HEK293 (cell line): Measurements from ENCODE around the gene FCER2.

Experiments
- CTCF ChIA-PET: fragments of 350-600 bp; formaldehyde crosslinking; extraction: SDS; loops from one replicate; lab custom pipeline; 2021; ENCODE audit warnings: antibody characterized with exemption; lab: Yijun Ruan, JAX
- POLR2A ChIA-PET: fragments of 300-600 bp; formaldehyde crosslinking; extraction: SDS; loops from one replicate; lab custom pipeline; 2020; ENCODE audit warnings: antibody characterized with exemption, inconsistent platforms; lab: Yijun Ruan, JAX
- H3K27ac ChIP-seq: fragments of 200-500 bp; sonication (Bioruptor generic); 2 replicates; pipeline ENCODE4 v1.5.1; 2014; ENCODE audit warnings: low read depth, low read length, control low read depth, inconsistent platforms; ENCODE audit errors: extremely low read depth
- H3K36me3 ChIP-seq, 2 experiments: fragments of 200-500 bp in 1 of 2; sonication (Bioruptor generic) in 1 of 2; 1 replicate in 1 of 2; 2 replicates in 1 of 2; pipeline ENCODE4 v1.5.1; 2014 to 2017; ENCODE audit warnings: inconsistent platforms in 2 of 2, low read length in 2 of 2; ENCODE audit not compliant: control insufficient read depth in 2 of 2, insufficient read depth in 1 of 2
- H3K4me1 ChIP-seq: fragments of 200-500 bp; sonication (Bioruptor generic); 2 replicates; pipeline ENCODE4 v1.5.1; 2014; ENCODE audit warnings: mild to moderate bottlenecking, low read length, inconsistent platforms; ENCODE audit not compliant: control insufficient read depth, insufficient read depth
- H3K4me3 ChIP-seq: 2 replicates; pipeline ENCODE4 v1.5.1; 2011; ENCODE audit warnings: low read depth, mild to moderate bottlenecking, control low read depth, low read length, moderate library complexity
- H3K9me3 ChIP-seq: fragments of 200-500 bp; sonication (Bioruptor generic); 2 replicates; pipeline ENCODE4 v1.5.1; 2014; ENCODE audit warnings: low read depth, low read length, inconsistent platforms; ENCODE audit not compliant: control insufficient read depth, insufficient read depth
- BCL11B ChIP-seq: fragments of 450-650 bp; formaldehyde crosslinking; IDR thresholded peaks from 2 replicates; pipeline ENCODE4 v1.5.1; 2016; ENCODE audit warnings: low read depth, missing biosample characterization, missing genetic modification characterization
- MEIS1 ChIP-seq: sonication (generic); formaldehyde crosslinking; IDR thresholded peaks from 2 replicates; pipeline ENCODE4 v1.8.1; 2022; ENCODE audit warnings: missing genetic modification reagents, mild to moderate bottlenecking, borderline replicate concordance
- MYNN ChIP-seq: fragments of 450-650 bp; formaldehyde crosslinking; IDR thresholded peaks from 2 replicates; pipeline ENCODE4 v1.5.1; 2016; ENCODE audit warnings: missing biosample characterization, missing genetic modification characterization, borderline replicate concordance
- MZF1 ChIP-seq: fragments of 450-650 bp; formaldehyde crosslinking; IDR thresholded peaks from 2 replicates; pipeline ENCODE4 v1.5.1; 2017; ENCODE audit warnings: missing biosample characterization, missing genetic modification characterization, borderline replicate concordance
- PRDM1 ChIP-seq: fragments of 450-650 bp; formaldehyde crosslinking; IDR thresholded peaks from 2 replicates; pipeline ENCODE4; 2016; ENCODE audit warnings: missing biosample characterization, missing genetic modification characterization
- RBAK ChIP-seq: fragments of 450-650 bp; formaldehyde crosslinking; IDR thresholded peaks from 2 replicates; pipeline ENCODE4 v1.5.1; 2016; ENCODE audit warnings: missing biosample characterization, missing genetic modification characterization
- SCRT2 ChIP-seq: fragments of 450-650 bp; formaldehyde crosslinking; IDR thresholded peaks from 2 replicates; pipeline ENCODE4 v1.5.1; 2016; ENCODE audit warnings: missing biosample characterization, missing genetic modification characterization
- TCF7L2 ChIP-seq: IDR thresholded peaks from 2 replicates; pipeline ENCODE4 v1.6.1; 2011; ENCODE audit warnings: low read depth, mild to moderate bottlenecking, inconsistent platforms, low read length, moderate library complexity, borderline replicate concordance
- ZBTB17 ChIP-seq: fragments of 450-650 bp; formaldehyde crosslinking; IDR thresholded peaks from 2 replicates; pipeline ENCODE4 v1.5.1; 2016; ENCODE audit warnings: missing biosample characterization, missing genetic modification characterization
- ZBTB20 ChIP-seq: fragments of 450-650 bp; formaldehyde crosslinking; IDR thresholded peaks from 2 replicates; pipeline ENCODE4 v1.5.1; 2016; ENCODE audit warnings: missing biosample characterization, missing genetic modification characterization
- ZBTB8A ChIP-seq: fragments of 450-650 bp; formaldehyde crosslinking; IDR thresholded peaks from 2 replicates; pipeline ENCODE4 v1.5.1; 2016; ENCODE audit warnings: missing biosample characterization, missing genetic modification characterization
- ZFP41 ChIP-seq: fragments of 450-650 bp; formaldehyde crosslinking; IDR thresholded peaks from 2 replicates; pipeline ENCODE4 v1.5.1; 2016; ENCODE audit warnings: missing biosample characterization, missing genetic modification characterization, borderline replicate concordance
- ZIC2 ChIP-seq: fragments of 450-650 bp; formaldehyde crosslinking; IDR thresholded peaks from 2 replicates; pipeline ENCODE4 v1.5.1; 2016; ENCODE audit warnings: missing biosample characterization, missing genetic modification characterization
- ZNF157 ChIP-seq: fragments of 450-650 bp; formaldehyde crosslinking; IDR thresholded peaks from 2 replicates; pipeline ENCODE4 v1.5.1; 2016; ENCODE audit warnings: missing biosample characterization, missing genetic modification characterization
- ZNF404 ChIP-seq: fragments of 450-650 bp; formaldehyde crosslinking; IDR thresholded peaks from 2 replicates; pipeline ENCODE4 v1.5.1; 2017; ENCODE audit warnings: missing biosample characterization, missing genetic modification characterization
- ZNF423 ChIP-seq: fragments of 450-650 bp; formaldehyde crosslinking; IDR thresholded peaks from 2 replicates; pipeline ENCODE4 v1.5.1; 2016; ENCODE audit warnings: missing biosample characterization, missing genetic modification characterization
- TF ChIP-seq, protein P1 (sequence below): fragments of 450-650 bp; formaldehyde crosslinking; IDR thresholded peaks from 2 replicates; pipeline ENCODE4 v1.5.1; 2016; ENCODE audit warnings: missing biosample characterization, missing genetic modification characterization
- TF ChIP-seq, protein P2 (sequence below): sonication (generic); formaldehyde crosslinking; IDR thresholded peaks from 2 replicates; pipeline ENCODE4 v1.8.1; 2022; ENCODE audit warnings: mild to moderate bottlenecking, moderate library complexity, missing genetic modification reagents
- TF ChIP-seq, protein P3 (sequence below): fragments of 450-650 bp; formaldehyde crosslinking; IDR thresholded peaks from 2 replicates; pipeline ENCODE4 v1.5.1; 2016; ENCODE audit warnings: missing biosample characterization, missing genetic modification characterization

The FCER2 gene

DNA sequence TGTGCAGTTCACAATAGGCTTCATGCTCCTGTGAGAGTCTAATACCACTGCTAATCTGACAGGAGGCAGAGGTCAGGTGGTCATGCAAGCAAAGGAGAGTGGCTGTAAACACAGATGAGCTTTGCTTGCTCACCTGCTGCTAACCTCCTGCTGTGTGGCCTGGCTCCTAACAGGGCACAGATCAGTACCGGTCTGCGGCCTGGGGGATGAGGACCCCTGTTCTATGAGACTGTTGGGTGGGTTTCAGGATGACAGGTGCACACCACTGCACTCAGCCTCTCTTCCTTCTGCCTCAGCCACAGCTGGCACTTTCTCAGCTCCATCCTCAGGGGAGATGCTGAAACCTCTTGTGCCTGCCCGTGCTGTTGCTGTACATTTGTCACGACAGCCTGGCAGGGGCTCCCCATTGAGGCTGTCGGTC is 20.3 kb upstream of the FCER2 start:
- Histone ChIP-seq H3K36me3 (no peaks in the 10 kb centered on the region), H3K4me1 (no peaks in the 10 kb centered on the region), H3K4me3 (no peak overlapping the region), H3K27ac (no peak overlapping the region), H3K9me3 (no peaks in the 10 kb centered on the region)
- POLR2A ChIA-PET: interaction anchor here (0.8 kb wide), 1 partner anchor 599 kb away, joined by 3 read pairs; the partner anchor contains the start of genes NDUFA7 and RPS28
- CTCF ChIA-PET: interaction anchor here (0.6 to 0.7 kb wide), 2 partner anchors 77 to 154 kb away, joined by 4 read pairs; no protein-coding TSS in a partner anchor
- TF ChIP-seq RBAK (tag by site-specific recombination): no peak
- no peak for TF ChIP-seq ZIC2 (tag by site-specific recombination)
- TF ChIP-seq, protein P1, sequence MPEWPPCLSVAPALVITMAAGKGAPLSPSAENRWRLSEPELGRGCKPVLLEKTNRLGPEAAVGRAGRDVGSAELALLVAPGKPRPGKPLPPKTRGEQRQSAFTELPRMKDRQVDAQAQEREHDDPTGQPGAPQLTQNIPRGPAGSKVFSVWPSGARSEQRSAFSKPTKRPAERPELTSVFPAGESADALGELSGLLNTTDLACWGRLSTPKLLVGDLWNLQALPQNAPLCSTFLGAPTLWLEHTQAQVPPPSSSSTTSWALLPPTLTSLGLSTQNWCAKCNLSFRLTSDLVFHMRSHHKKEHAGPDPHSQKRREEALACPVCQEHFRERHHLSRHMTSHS: no peak
- no peak for TF ChIP-seq MYNN (tag by site-specific recombination)
- no peak for TF ChIP-seq ZBTB20 (tag by site-specific recombination)

DNA sequence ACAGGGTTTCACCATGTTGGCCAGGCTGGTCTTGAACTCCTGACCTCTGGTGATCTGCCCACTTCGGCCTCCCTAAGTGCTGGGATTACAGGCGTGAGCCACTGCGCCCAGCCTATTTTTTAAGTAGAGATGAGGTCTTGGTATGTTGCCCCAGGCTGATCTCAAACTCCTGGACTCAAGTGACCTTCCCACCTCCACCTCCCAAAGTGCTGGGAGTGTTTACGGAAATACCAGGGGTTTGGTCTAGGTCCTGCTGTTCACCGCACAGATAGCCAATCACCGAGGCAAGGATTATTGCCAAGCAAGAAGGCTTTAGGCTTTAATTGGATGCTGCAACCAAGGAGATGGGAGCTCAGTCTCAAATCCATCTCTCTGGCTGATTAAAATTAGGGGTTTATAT is 18.4 kb upstream of the FCER2 start:
- H3K36me3 ChIP-seq: no peaks in the 10 kb centered on the region
- H3K27ac ChIP-seq: no peak overlapping the region
- ChIA-PET POLR2A (no interaction called here), CTCF (no interaction called here)
- no peak overlapping the region for H3K4me3 ChIP-seq
- H3K9me3 ChIP-seq: no peaks in the 10 kb centered on the region
- no peaks in the 10 kb centered on the region for H3K4me1 ChIP-seq
- TF ChIP-seq ZNF404 (tag by site-specific recombination) (no peak), MZF1 (tag by site-specific recombination) (no peak), TCF7L2 (no peak), ZBTB8A (tag by site-specific recombination) (no peak), ZNF423 (no peak), MEIS1 (CRISPR knock-in tag) (no peak), PRDM1 (tag by site-specific recombination) (no peak), ZBTB17 (tag by site-specific recombination) (no peak), BCL11B (tag by site-specific recombination) (no peak), SCRT2 (tag by site-specific recombination) (no peak), ZNF157 (no peak), ZFP41 (tag by site-specific recombination) (no peak)
- TF ChIP-seq, protein P2, sequence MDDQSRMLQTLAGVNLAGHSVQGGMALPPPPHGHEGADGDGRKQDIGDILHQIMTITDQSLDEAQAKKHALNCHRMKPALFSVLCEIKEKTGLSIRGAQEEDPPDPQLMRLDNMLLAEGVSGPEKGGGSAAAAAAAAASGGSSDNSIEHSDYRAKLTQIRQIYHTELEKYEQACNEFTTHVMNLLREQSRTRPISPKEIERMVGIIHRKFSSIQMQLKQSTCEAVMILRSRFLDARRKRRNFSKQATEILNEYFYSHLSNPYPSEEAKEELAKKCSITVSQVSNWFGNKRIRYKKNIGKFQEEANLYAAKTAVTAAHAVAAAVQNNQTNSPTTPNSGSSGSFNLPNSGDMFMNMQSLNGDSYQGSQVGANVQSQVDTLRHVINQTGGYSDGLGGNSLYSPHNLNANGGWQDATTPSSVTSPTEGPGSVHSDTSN: no peak
- TF ChIP-seq, protein P3, sequence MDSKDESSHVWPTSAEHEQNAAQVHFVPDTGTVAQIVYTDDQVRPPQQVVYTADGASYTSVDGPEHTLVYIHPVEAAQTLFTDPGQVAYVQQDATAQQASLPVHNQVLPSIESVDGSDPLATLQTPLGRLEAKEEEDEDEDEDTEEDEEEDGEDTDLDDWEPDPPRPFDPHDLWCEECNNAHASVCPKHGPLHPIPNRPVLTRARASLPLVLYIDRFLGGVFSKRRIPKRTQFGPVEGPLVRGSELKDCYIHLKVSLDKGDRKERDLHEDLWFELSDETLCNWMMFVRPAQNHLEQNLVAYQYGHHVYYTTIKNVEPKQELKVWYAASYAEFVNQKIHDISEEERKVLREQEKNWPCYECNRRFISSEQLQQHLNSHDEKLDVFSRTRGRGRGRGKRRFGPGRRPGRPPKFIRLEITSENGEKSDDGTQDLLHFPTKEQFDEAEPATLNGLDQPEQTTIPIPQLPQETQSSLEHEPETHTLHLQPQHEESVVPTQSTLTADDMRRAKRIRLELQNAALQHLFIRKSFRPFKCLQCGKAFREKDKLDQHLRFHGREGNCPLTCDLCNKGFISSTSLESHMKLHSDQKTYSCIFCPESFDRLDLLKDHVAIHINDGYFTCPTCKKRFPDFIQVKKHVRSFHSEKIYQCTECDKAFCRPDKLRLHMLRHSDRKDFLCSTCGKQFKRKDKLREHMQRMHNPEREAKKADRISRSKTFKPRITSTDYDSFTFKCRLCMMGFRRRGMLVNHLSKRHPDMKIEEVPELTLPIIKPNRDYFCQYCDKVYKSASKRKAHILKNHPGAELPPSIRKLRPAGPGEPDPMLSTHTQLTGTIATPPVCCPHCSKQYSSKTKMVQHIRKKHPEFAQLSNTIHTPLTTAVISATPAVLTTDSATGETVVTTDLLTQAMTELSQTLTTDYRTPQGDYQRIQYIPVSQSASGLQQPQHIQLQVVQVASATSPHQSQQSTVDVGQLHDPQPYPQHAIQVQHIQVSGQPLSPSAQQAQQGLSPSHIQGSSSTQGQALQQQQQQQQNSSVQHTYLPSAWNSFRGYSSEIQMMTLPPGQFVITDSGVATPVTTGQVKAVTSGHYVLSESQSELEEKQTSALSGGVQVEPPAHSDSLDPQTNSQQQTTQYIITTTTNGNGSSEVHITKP (tag by site-specific recombination): no peak
